ENCODE measurements around the gene SPATS2. TPM values are rescaled to one million over a fixed set of nuclear protein-coding genes. Genes with fewer than 3 reads are reported as not detected.

Gene SPATS2
- total and polyA plus RNA-seq, 7 donors, result 4.4 to 10.6 (median 9.1) TPM

- TF ChIP-seq CTCF (IDR thresholded peaks at IDR 0.05), result no peak
- Histone ChIP-seq H3K36me3 (ENCODE audit: insufficient read depth in 1 of 2, low read depth in 1 of 2) (no peaks in the 10 kb centered on the region), H3K4me3 (no peak overlapping the region), H3K27me3 (ENCODE audit: insufficient read depth in 3 of 3, low read length in 2 of 3) (no peaks in the 10 kb centered on the region), H3K4me1 (no peaks in the 10 kb centered on the region), H3K27ac (no peak overlapping the region), H3K9me3 (no peaks in the 10 kb centered on the region)
- intact Hi-C loops (cut with DNase I), result no loop called here
- ATAC-seq, result no peak
- 77 to 89% (median 84%) methylated on average over 1 of the region's 1 CpG for WGBS, 3 donors
- no peak for DNase-seq
Observed at GRCh38 chr12:49439042-49439441, 71.8 kb downstream of the SPATS2 start.

- ATAC-seq (no peak), DNase-seq (no peak)
- no peaks in the 10 kb centered on the region for H3K9me3 ChIP-seq
- H3K36me3 ChIP-seq (ENCODE audit: insufficient read depth in 1 of 2, low read depth in 1 of 2), result no peaks in the 10 kb centered on the region
- no peaks in the 10 kb centered on the region for H3K27me3 ChIP-seq (ENCODE audit: insufficient read depth in 3 of 3, low read length in 2 of 3)
- intact Hi-C loops (cut with DNase I), result no loop called here
- no peak for TF ChIP-seq CTCF (IDR thresholded peaks at IDR 0.05)
- no peak overlapping the region for H3K4me3 ChIP-seq
- 66 to 92% (median 92%) methylated on average over 2 of the region's 2 CpGs for WGBS, 3 donors
- no peak overlapping the region for H3K27ac ChIP-seq
- H3K4me1 ChIP-seq, result no peaks in the 10 kb centered on the region
Observed at GRCh38 chr12:49440035-49440434, 72.8 kb downstream of the SPATS2 start.

GRCh38 chr12:49442915-49443314 lies 75.7 kb downstream of the SPATS2 start:
- WGBS, 3 donors, result 74 to 81% (median 74%) methylated on average over 1 of the region's 1 CpG
- DNase-seq (no peak), ATAC-seq (no peak)
- Histone ChIP-seq H3K4me1 (no peaks in the 10 kb centered on the region), H3K4me3 (no peak overlapping the region), H3K27ac (no peak overlapping the region), H3K27me3 (ENCODE audit: insufficient read depth in 3 of 3, low read length in 2 of 3) (no peaks in the 10 kb centered on the region), H3K9me3 (peaks cover 7% of the 10 kb centered on the region), H3K36me3 (ENCODE audit: insufficient read depth in 1 of 2, low read depth in 1 of 2) (no peaks in the 10 kb centered on the region)
- TF ChIP-seq CTCF (IDR thresholded peaks at IDR 0.05), result no peak
- intact Hi-C loops (cut with DNase I), result no loop called here

GRCh38 chr12:49446571-49446970 lies 79.3 kb downstream of the SPATS2 start:
- Histone ChIP-seq H3K9me3 (peaks cover 7% of the 10 kb centered on the region), H3K4me1 (no peaks in the 10 kb centered on the region), H3K27ac (no peak overlapping the region), H3K36me3 (ENCODE audit: insufficient read depth in 1 of 2, low read depth in 1 of 2) (no peaks in the 10 kb centered on the region), H3K27me3 (ENCODE audit: insufficient read depth in 3 of 3, low read length in 2 of 3) (no peaks in the 10 kb centered on the region), H3K4me3 (no peak overlapping the region)
- DNase-seq (no peak), ATAC-seq (no peak)
- intact Hi-C loops (cut with DNase I), result no loop called here
- 85 to 98% (median 94%) methylated on average over 4 of the region's 4 CpGs for WGBS, 3 donors
- TF ChIP-seq CTCF (IDR thresholded peaks at IDR 0.05), result no peak

- Histone ChIP-seq H3K4me3 (no peak overlapping the region), H3K27ac (no peak overlapping the region), H3K27me3 (ENCODE audit: insufficient read depth in 3 of 3, low read length in 2 of 3) (no peaks in the 10 kb centered on the region), H3K9me3 (peaks cover 7% of the 10 kb centered on the region), H3K36me3 (ENCODE audit: insufficient read depth in 1 of 2, low read depth in 1 of 2) (no peaks in the 10 kb centered on the region), H3K4me1 (no peaks in the 10 kb centered on the region)
- DNase-seq (no peak), ATAC-seq (no peak)
- intact Hi-C loops (cut with DNase I), result no loop called here
- no peak for TF ChIP-seq CTCF (IDR thresholded peaks at IDR 0.05)
- whole genome bisulfite sequencing, 3 donors, result 90 to 92% (median 91%) methylated on average over 3 of the region's 3 CpGs
Observed at GRCh38 chr12:49448858-49449257, 81.6 kb downstream of the SPATS2 start.
